ENCODE data around the gene BNIP3.

Gene BNIP3

GRCh38 chr10:132021504-132022143 is 39.9 kb upstream of the BNIP3 start:
- DNase-seq (ENCODE audit: low read depth) = no peak
- H3K4me3 ChIP-seq (ENCODE audit: low read depth, low read length) = no peak overlapping the region
- TF ChIP-seq CTCF (IDR thresholded peaks at IDR 0.05; ENCODE audit: low read depth, low read length, missing control alignments) = no peak
- in situ Hi-C loops (cut with HindIII; ENCODE audit: low sequenced_read_pairs) = no loop called here

DNA sequence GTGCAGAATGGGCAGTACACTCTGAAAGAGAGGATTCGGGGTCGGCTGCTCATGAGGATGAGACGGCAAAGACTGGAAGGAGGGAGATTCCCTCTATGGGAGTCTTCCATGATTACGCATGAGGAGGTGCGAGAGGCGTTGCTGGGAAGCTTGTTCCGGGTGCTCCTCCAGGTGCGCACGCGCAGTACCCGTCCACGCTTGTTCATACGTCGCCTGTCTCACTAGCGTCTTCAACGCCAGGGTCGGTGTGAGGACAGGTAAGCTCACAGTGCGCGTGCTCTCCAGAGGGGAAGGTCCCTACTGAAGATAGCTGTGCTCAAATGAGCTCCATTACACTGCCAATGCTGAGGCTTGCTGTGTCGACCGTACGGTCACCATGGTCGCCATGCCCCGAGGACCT is 39.3 kb upstream of the BNIP3 start:
- DNase-seq (ENCODE audit: low read depth) = no peak
- TF ChIP-seq CTCF (IDR thresholded peaks at IDR 0.05; ENCODE audit: low read depth, low read length, missing control alignments) = no peak
- no peak overlapping the region for H3K4me3 ChIP-seq (ENCODE audit: low read depth, low read length)
- in situ Hi-C loops (cut with HindIII; ENCODE audit: low sequenced_read_pairs) = no loop called here

DNA sequence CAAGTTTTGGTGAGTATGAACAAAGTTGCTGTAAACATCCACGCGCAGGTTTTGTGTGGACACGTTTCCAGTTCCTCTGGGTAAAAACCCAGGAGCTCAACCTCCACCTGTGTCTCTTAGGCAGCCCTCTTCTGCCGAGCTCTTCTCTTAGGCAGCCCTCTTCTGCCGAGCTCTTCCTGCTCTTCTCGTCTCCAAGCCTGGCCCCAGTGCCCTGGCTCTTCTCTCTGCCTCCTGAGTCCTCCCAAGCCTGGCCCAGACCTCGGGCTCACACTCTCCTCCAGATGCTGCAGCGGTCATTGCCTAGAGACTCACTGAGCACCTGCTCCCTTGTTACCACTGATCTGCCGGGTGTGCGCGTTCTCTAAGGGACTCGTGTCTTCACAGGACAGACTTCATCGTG is 38.7 kb upstream of the BNIP3 start:
- no peak for TF ChIP-seq CTCF (IDR thresholded peaks at IDR 0.05; ENCODE audit: low read depth, low read length, missing control alignments)
- H3K4me3 ChIP-seq (ENCODE audit: low read depth, low read length) = no peak overlapping the region
- no peak for DNase-seq (ENCODE audit: low read depth)
- in situ Hi-C loops (cut with HindIII; ENCODE audit: low sequenced_read_pairs) = no loop called here

- in situ Hi-C loops (cut with HindIII; ENCODE audit: low sequenced_read_pairs) = no loop called here
- no peak for TF ChIP-seq CTCF (IDR thresholded peaks at IDR 0.05; ENCODE audit: low read depth, low read length, missing control alignments)
- no peak for DNase-seq (ENCODE audit: low read depth)
- no peak overlapping the region for H3K4me3 ChIP-seq (ENCODE audit: low read depth, low read length)
Observed at GRCh38 chr10:132019366-132019765, 37.6 kb upstream of the BNIP3 start.

GRCh38 chr10:132018446-132018845 is 36.7 kb upstream of the BNIP3 start:
- H3K4me3 ChIP-seq (ENCODE audit: low read depth, low read length) = no peak overlapping the region
- no peak for DNase-seq (ENCODE audit: low read depth)
- no peak for TF ChIP-seq CTCF (IDR thresholded peaks at IDR 0.05; ENCODE audit: low read depth, low read length, missing control alignments)
- in situ Hi-C loops (cut with HindIII; ENCODE audit: low sequenced_read_pairs) = no loop called here

- no peak for DNase-seq (ENCODE audit: low read depth)
- no peak for TF ChIP-seq CTCF (IDR thresholded peaks at IDR 0.05; ENCODE audit: low read depth, low read length, missing control alignments)
- in situ Hi-C loops (cut with HindIII; ENCODE audit: low sequenced_read_pairs) = no loop called here
- no peak overlapping the region for H3K4me3 ChIP-seq (ENCODE audit: low read depth, low read length)
Observed at GRCh38 chr10:132016514-132016913, 34.8 kb upstream of the BNIP3 start.

All from astrocyte of the cerebellum (primary cell).